GM18520 (cell line): ENCODE measurements around the gene ATXN7L1.

Source experiments
- ATAC-seq: cut with Tn5 transposase; IDR thresholded peaks from one replicate; pipeline ENCODE4 v1.9.1; 2021; ENCODE audit not compliant: unreplicated experiment

Gene ATXN7L1

DNA sequence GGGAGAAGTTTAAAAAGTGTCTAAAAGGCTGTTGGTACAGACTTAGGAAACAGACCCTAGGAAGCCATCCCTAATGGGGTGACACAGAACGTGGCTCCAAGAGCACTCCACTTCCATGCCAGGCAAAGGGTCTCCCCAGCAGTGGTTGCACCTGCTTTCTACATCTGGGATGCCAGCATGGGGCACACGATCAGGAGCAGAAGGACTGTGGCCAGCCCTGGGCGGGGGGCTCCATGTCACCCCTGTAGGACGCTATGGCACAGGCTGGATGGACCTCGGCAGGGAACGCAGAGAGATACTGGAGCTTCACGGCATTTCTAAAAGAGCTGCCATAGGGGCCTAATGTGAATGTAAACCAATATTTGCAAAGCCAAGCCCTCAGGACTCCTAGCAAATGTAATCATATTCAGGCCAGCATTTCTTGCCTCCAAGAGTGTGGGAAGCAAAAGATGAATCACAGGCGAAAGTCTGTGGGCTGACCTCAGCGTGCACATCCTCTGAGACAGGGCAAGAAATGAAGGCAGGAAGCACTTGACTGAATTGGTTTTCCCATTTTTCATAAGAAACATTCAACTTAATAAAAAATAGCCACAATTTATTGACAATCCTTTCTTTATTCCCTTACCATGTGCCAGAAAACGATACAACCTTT lies 93.9 kb downstream of the ATXN7L1 start:
- ATAC-seq: no peak

DNA sequence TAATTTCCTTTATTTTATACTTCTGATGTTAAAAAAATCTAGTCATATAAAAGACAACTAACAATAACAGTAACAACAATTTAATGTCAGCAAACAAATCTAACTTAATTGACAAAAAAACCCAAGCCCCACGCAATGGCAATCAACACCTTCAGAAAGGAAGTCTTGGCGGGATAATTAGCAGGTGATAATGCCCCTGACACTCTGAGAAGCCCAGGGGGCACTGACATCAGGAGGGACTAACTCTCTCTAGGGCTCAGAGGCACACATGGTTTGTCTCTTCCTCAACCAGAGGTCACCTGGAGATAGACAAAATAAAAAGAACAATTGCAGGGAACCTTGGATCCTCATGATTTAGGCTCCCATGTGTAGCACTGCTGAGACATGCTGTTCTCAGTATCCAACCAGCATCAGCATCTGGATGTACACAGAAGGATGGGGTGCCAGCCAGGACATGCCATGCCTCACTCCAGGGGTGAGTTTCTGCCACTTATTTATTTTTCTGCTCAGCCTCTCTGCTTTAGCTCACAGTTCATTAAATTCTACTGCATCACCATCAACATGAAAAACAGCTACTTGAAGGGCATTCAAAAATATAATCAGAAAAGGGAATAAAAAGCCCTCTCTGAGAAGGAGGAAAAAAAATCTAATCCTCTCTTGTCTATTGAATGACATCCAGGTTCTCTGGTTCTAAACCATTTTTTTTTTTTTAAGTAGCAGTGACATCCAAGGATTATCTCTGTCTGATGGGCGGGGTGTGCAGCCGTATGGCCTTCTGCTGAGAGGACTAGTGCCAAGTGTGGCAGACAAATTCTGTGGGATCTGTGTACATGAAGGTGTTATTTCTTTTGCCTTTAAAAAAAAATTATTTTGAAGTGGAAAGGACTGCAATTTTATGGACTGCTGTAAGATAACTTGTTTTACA lies 96.3 kb downstream of the ATXN7L1 start:
- ATAC-seq: no peak

DNA sequence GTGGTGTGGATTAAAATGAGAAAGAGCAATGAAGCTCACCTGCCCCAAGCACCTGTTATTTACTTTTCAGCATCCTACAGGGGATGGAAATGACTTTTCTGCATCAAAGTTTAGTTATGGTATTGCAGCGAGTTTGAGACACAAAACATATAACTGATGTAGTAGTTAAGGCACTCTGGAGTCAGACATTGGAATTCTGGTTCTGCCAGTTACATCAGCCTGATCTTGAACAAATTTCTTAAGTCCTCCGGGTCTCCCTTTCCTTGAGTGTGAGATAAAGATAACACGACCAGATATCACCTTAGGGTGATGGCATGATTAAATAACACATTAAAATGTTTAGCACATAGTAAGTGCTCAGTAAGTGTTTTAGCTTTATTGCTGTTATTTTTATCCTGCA lies 97.4 kb downstream of the ATXN7L1 start:
- ATAC-seq: no peak

DNA sequence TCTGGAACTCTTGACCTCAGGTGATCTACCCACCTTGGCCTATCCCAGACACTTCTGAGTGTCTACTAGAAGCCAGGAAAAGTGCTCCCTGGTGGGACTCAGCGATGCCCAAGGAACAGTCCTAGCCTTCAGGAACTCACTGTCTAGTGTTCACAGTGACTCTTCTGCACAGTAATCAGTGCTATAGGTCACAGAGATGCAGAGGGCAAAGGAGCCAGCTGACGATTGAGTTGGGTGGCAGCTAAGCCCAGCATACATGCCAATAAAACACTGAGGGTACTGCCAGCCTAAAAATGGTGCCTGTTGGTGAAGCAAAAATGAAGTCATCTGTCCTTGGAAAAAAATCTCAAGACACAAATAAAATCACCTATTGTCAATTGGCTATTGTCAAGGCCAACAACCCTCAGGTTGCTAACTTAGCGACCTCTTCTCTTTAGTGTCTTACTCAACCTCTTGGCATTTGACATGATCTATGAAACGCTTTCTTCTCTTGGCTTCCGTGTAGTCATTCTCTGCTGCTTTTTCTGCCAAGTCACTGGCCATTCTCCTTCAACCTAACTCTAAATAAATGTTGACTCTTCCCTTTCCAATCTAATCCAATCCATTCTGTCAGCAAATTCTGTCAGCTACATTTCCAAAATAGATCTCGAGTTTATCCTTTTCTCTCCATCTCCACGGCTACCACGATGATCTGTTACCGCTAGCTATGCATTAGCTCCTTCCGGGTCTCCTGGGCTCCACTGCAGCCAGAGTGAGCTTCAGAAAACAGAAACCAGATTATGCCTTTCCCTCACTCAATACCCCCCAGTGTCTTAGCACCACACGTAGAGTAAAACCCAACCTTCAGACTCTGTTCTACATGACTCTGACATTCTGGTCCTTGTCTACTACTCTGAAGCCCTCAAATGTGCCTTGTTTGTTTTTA lies 99.2 kb downstream of the ATXN7L1 start:
- no peak for ATAC-seq

DNA sequence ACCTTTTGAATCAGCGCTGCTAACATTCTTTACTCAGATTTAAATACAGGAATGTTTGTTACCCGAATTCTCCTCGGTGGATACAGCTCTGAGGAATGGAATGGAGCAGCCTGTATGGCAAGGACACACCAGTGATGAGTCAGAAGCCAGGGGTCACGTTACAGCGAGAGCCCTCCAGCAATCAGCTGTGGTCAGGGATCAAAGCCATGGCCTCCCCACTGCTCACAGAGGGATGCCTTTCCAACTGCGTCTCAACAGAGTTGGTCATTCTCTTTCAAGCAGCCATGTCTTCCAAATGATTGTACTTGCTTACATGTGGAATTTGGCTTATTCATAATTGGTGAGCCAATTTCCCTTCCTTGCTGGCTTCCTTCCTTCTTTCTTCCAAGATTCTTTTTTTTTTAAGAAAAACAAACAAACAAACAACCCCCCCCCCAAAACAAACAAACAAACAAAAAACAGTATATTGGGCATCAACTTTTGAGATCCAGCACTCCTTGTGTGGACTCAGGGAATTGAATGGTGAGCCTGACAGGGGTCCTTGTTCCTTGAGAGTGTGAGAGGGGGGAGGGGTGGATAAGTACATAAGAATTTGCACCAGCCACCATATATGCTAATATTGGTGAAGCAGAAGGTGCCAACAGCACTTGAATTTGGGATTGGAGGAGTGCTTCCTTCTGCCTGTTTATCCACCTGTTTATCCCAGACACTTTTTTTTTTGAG lies 100.2 kb downstream of the ATXN7L1 start:
- no peak for ATAC-seq

DNA sequence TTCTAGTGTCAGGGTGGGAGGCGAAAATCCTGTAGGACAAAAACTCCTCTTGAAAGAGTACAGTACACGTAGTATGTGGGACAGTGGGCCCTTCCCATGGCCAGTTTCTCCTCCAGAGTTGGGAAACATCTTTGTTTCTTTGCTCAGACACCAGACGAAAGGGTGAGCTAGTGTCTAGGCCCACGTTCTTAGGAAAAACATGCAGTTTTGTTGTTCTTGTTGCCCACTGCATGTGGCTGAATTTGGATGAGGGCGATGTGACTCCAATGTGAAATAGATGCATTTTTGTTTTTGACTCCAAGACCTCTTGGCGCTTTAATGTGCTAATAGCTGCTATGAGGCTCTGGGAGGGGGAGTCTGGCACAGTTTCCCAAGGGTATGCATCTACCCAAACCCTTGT lies 100.8 kb downstream of the ATXN7L1 start:
- no peak for ATAC-seq

DNA sequence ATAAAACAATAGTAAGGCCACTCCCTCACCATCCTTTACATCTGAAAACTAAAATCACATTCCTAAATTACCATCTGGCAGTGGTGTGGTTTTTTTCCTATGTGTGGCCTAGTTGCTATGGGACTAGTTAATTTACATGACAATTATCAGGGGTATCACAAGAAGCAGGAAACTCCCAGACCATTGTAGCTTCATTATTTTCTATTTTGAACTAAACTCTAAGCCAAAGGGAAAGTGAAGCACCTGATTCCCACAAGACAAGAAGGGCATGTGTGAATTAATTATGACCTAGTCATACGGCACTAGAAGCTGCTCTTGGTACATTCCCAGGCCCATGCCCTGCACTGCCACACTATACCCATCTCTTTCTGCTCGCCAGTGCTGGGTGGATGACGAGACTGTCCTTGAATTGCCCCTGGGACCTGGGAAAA lies 103.4 kb downstream of the ATXN7L1 start:
- no peak for ATAC-seq

DNA sequence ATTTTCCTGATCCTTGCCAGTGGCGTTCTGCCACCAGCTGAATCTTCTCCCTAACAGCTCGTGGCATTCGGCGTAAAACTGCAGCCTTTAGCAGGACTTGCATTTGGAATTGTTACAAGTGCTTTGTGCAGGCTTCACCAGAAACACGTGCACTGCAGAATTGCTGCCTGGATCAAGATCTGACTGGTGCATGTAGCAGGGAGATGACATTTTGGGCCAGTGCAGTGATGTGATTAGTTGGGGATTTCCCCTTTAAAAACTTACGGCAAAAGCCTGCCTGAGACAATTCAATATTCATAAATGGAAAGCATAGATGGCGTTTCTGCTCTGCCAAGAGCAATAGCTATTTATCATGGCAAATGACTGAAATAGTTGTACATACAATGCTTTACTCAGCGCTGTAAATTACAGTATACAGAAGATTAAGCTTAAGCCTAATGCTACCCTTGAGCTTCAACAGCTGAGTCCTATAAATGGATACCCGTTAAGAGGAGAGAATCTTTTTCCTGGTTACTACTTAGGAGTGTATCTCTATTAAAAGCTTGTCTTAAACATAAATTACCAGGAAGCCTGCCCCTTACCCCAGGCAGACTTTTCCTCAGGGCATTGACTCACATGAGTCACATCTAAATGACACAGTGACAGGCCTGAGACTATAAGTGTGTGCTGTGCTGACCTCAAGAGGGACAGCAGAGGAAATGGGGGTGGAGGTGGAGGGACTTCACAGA lies 106.3 kb downstream of the ATXN7L1 start:
- no peak for ATAC-seq

DNA sequence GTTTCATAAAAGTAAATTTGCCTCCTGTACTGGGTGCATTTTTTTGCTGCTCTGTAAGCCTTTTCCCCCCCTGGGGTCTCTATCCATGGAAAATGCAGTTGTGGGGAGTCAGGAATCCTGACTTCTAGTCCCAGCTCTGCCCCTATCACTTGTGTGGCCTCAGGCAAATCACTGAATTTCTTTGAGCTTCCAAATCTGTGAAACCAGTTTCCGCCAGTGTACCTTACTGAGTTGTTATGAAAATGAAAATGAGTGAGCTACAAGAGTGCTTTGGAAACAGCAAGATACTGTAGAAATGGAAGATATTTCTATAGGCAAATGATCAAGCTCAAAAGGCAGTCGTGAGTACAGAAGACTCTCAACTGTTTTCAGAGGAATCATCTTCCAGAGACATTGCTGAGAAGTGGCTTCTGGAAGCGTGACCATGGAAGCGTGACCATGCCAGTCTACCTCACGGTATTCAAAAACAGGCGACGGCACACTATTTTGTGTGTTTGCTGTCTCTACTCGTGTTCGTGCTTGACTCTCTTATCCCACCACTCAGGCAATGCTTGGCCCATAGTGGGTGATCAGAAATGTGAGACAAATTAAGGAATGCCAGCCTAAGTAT lies 107.4 kb downstream of the ATXN7L1 start:
- ATAC-seq: no peak

DNA sequence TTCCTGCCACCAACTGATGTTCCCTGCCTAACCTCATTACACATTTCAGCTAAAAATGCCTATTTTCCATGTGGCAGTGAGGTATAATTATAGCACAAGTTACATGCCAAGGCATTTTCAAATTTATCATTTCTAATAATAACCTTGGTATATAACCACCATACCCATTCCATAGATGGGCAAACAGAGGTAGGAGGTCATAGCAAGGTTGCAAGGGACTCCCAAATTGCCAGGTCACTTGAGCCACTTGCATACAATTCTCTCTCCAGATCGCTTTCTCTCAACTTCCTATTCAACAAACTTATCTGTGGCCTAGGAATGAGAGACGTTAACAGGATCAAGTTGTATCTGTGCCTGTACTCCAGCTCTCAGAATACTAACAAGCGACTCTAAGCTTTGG lies 108.3 kb downstream of the ATXN7L1 start:
- ATAC-seq: no peak

DNA sequence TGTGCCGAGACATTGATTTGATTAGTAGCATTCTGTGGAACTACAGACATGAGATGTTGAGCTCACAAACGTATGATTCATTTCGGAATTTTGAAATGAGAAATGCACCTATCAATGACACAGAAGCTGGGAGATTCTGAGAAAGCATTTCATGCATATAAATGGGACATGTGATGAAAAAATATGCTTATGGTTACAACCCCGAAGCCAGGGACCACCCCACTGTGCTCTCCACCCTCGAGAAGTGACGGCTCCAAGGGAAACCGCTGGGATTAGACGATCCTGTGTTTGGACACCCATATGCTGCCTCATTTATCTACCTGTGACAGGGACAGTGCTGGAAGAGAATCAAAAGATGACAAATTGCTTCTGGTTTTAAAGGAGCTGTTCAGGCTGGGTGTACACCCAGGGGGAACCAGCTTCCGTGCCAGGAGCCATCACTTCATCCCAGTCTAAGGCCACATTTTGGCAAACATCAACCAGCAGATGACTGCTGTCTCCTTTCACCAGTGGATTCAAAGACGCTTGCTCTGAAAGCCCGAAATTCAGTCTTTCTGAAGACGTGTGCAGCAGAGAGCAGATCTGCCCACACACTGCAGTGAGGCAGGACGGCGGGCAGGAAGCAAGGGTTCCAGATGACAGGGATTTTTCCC lies 109.9 kb downstream of the ATXN7L1 start:
- no peak for ATAC-seq

DNA sequence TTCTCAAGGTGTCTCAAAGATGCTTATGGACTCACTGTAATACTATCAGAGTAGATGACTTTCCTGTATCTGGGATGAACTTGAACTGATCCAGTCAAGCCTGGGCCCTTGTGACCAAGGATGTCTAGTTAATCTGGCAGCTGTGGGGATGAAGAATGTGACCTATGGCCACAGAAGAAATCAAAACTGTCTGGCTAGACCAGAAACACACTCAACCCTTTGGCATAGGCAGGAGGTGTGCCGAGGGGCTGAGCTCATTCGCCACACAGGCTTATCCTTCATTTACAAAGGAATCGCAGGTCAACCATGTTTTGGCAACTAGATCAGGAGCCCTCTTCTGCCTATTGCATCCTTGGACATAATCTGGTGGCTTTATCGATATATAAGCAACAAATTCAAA lies 110.6 kb downstream of the ATXN7L1 start:
- ATAC-seq: no peak

DNA sequence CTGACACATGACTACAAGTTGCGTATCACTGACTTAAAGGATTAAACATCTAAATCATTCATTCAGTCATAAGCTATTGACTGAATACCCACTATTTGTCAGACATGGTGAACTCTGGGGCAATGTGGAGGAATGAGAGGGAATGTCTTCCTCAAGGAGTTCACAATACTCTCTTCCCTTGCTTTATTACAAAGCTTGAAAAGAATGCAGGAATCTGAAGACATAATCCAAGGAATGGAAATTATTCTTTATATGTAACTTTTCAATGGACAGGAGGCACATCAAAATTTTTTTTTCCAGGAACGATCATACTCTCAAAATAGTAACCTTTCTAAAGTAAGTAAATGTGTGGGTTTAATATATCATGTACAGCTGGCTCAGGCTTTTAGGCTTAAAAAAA lies 111.9 kb downstream of the ATXN7L1 start:
- no peak for ATAC-seq

DNA sequence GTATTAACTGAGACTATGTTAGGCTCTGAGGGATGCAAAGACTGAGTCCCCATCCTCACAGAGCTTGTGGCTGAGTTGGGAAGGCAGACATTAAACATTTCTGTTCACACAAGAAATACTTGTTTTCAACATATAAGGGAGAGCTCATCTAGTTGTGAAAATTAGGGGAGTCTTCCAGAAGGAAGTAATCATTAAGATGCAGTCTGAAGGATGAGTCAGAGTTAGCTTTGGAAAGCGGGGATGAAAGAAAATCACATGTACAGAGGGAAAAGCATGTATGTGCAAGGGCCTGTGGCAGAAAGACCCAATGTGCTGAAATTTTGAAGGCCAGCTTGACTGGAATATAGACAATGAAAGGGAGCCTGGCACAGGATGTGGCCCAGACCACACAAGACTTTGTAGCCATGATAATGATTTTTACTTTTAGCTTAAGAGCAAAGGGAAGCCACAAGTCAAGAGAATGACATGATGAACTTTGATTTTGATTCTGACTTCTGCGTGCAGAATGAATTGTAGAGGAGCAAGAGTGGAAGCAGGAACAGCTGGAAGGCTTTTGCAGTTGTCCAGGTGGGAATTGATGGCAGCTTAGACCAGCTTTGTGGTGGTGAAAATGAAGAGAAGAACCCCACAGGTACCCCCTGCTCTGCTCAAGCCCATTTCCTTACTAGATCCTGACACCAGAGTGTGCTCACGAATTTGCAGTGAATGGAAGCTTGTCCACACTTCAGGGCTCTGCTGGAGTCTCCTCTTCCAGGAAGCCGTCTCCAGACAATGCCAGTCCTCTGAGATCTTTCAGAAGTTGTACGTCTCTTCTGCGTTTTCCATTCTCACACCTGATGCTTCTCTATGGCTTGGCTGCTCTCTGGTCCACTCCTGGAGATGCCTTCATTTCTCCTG lies 115.6 kb downstream of the ATXN7L1 start:
- no peak for ATAC-seq

DNA sequence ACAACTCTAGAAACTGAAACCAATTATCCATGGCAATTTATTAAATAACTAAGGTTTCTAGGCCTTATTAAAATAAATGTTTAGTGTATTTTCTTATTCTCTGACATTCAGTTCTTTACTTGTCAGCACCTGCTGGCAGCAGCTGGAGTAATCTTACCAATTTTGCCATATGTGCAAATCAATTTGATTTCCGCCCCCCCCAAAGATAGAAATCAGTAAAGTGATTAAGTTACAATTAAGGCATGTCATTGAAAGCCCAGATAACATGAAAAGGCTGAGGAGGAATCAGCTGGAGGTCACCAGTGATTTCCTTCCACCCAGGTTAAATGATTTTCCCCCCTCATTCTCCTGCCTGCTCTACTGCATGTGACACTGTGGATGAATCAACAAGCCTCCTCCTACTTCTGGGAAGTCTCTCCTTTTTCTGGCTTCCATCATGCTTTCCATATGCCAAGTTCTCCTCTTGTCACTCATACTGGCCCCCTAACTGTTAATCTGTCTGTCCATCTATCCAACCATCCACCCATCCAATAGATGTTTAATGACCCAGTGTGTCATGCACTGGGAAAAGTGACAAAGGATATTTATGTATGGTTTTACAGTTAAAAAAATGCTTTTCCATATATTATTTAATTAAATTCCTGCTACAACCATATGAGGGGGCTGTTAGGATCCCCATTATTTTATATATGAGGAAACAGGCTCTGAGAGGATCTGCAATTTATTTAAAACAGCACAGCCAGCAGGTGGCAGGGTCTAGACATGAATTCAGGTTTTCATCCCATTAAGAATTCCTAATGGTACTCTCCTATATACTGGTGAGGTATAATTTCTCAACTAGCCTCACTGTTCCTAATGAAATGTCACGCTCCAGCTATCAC lies 116.5 kb downstream of the ATXN7L1 start:
- ATAC-seq: no peak

DNA sequence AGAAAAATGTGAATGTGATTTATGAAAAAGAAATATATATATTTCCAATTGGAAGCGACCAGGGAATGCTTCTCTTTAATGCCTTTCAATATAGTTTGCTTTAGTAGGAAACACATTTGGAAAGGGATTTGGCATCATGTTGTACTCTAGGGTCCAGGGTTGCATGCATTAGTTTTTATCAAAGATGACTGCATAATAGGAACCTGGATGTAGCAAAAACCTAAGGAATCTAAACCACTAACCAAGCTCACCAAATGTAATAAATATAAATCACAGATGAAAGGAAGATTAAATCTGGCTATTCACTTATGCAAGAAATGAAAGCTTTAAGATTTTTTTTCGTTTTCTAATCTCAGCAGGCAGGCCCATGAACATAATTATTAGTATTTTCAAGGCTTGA lies 120.0 kb downstream of the ATXN7L1 start:
- no peak for ATAC-seq

DNA sequence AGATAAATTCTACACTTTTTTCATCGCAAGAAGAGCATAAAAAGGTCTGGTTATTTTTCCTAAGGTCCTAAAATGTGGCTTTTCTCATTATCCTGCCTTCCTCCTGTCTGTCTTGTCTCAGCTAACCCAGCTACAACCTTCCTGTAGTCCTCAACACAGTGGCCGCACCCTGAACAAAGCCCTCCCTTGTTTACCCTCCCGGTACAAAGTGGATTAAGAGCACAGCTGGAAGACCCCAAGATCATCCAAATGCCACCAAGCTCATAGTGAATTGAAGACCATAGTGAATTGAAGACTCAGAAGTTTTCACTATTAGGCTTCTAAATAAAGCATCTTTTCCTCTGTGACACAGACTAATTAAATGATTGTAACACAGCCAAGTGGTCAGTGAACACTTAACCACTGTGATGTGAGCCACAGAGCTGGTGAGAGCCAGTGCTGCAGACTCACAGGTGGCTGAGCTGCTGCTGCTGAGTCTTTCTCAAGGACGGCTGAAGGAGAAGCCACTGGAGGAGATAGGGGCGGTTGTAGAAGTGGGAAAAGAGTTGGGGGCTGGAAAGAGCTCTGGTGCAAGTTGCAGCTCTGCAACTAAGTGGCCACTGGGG lies 123.6 kb downstream of the ATXN7L1 start:
- ATAC-seq: no peak
